Measurements from ENCODE around the gene PSAP. TPM values are rescaled to one million over a fixed set of nuclear protein-coding genes. Genes with fewer than 3 reads are reported as not detected.

The PSAP gene
- total and polyA plus RNA-seq, 4 donors, result 255 to 671 (median 472) TPM

DNA sequence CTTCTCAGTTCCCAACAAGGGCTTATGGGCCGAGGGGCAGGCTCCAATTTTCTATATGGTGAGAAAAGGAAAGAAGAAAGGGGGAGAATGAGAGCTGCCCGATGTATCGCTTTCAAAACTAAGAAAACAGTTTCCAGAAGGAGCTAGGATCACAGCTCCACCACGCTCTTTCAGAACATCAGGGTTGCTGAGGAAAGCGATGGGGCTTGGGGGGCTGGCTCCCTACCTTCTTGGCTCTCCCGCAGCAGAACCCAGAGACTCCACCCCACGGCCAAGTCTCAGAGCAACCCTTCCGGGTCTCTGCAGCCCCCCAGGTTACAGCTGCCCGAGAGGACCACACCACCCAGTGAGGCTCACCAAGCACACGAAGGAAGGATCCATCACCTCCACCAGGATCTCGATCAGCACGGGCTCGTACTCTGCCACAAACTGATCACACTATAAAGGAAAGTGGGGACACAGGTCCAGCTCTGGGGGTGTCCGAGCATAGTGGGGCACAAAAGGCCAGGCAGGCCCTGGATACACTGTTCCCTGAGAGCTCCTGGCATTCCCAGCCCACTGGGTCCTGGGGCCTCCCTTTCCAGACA, 32.3 kb downstream of the PSAP start:
- peaks cover 26 to 80% (median 61%) of the 10 kb centered on the region in 4 donors for H3K36me3 ChIP-seq (ENCODE audit: control insufficient read depth in 4 of 4, insufficient read depth in 3 of 4, low read depth in 1 of 4, low read length in 3 of 4)
- no peaks in the 10 kb centered on the region for H3K4me1 ChIP-seq (ENCODE audit: control insufficient read depth in 4 of 4, insufficient read depth in 4 of 4, low read length in 3 of 4)
- no peak overlapping the region for H3K27ac ChIP-seq (ENCODE audit: low read depth in 1 of 2, low read length in 2 of 2)
- no peaks in the 10 kb centered on the region for H3K27me3 ChIP-seq (ENCODE audit: control insufficient read depth in 4 of 4, insufficient read depth in 4 of 4, low read length in 3 of 4)
- TF ChIP-seq HNF4G (IDR thresholded peaks at IDR 0.05) (no peak), FOXA2 (IDR thresholded peaks at IDR 0.05) (no peak), NR2F2 (IDR thresholded peaks at IDR 0.05) (no peak), FOXA1 (IDR thresholded peaks at IDR 0.05) (no peak), TAF1 (conservative IDR thresholded peaks at IDR 0.05) (no peak), EGR1 (IDR thresholded peaks at IDR 0.05; ENCODE audit: low read depth in 2 of 2) (no peak), YY1 (IDR thresholded peaks at IDR 0.05) (no peak)
- TF ChIP-seq, protein P1, sequence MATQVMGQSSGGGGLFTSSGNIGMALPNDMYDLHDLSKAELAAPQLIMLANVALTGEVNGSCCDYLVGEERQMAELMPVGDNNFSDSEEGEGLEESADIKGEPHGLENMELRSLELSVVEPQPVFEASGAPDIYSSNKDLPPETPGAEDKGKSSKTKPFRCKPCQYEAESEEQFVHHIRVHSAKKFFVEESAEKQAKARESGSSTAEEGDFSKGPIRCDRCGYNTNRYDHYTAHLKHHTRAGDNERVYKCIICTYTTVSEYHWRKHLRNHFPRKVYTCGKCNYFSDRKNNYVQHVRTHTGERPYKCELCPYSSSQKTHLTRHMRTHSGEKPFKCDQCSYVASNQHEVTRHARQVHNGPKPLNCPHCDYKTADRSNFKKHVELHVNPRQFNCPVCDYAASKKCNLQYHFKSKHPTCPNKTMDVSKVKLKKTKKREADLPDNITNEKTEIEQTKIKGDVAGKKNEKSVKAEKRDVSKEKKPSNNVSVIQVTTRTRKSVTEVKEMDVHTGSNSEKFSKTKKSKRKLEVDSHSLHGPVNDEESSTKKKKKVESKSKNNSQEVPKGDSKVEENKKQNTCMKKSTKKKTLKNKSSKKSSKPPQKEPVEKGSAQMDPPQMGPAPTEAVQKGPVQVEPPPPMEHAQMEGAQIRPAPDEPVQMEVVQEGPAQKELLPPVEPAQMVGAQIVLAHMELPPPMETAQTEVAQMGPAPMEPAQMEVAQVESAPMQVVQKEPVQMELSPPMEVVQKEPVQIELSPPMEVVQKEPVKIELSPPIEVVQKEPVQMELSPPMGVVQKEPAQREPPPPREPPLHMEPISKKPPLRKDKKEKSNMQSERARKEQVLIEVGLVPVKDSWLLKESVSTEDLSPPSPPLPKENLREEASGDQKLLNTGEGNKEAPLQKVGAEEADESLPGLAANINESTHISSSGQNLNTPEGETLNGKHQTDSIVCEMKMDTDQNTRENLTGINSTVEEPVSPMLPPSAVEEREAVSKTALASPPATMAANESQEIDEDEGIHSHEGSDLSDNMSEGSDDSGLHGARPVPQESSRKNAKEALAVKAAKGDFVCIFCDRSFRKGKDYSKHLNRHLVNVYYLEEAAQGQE (IDR thresholded peaks at IDR 0.05), result no peak
- TF ChIP-seq, protein P2, sequence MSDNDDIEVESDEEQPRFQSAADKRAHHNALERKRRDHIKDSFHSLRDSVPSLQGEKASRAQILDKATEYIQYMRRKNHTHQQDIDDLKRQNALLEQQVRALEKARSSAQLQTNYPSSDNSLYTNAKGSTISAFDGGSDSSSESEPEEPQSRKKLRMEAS (IDR thresholded peaks at IDR 0.05), result no peak
- TF ChIP-seq, protein P3, sequence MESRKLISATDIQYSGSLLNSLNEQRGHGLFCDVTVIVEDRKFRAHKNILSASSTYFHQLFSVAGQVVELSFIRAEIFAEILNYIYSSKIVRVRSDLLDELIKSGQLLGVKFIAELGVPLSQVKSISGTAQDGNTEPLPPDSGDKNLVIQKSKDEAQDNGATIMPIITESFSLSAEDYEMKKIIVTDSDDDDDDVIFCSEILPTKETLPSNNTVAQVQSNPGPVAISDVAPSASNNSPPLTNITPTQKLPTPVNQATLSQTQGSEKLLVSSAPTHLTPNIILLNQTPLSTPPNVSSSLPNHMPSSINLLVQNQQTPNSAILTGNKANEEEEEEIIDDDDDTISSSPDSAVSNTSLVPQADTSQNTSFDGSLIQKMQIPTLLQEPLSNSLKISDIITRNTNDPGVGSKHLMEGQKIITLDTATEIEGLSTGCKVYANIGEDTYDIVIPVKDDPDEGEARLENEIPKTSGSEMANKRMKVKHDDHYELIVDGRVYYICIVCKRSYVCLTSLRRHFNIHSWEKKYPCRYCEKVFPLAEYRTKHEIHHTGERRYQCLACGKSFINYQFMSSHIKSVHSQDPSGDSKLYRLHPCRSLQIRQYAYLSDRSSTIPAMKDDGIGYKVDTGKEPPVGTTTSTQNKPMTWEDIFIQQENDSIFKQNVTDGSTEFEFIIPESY (IDR thresholded peaks at IDR 0.05), result no peak
- no peak overlapping the region for H3K4me3 ChIP-seq (ENCODE audit: low read depth in 1 of 3, low read length in 3 of 3)
- no peak overlapping the region for H3K9ac ChIP-seq (ENCODE audit: low read depth in 1 of 2, low read length in 2 of 2)
- no peaks in the 10 kb centered on the region for H3K9me3 ChIP-seq (ENCODE audit: control insufficient read depth in 4 of 4, low read length in 3 of 4)
- no peak for DNase-seq (ENCODE audit: low spot score)
- 97% methylated on average over 14 of the region's 14 CpGs for WGBS

DNA sequence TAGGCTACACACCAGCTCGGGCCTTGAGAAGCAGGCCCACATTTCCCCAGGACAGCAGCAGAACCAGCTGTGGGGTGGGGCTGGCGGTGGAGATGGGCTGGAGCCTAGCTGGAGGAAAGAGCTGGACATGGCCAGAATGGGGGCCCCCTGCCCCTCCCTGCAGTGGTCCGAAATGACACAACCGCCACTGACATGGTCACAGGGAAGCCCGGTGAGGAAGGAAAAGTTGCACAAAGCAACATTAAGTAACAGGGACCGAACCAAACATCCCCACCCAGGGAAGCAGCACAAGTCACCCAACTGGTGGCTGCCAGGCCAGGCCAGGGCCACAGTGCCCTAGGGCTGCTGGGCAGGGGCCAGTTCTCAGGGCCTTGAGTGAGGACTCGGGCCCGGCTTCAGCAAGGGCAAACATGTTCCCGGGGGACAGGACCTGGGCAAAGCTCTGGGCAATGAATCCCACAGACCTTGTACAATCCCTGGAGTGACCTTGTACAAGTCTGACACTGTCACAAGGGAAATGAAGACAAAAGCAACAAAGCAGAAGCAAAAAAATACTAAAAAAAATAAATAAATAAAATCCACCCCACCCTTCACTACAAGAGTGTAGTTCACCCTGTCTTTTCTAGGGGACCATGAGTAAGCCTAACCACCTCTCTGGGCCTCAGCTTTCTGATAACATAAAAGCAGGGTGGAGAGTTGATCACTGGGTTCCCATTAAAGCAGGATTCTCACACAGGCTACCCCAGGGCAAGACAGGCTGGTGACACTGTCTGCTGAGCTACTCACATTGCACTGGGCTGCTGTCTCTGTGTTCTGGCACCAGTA, 33.0 kb downstream of the PSAP start:
- no peak for DNase-seq (ENCODE audit: low spot score)
- H3K4me1 ChIP-seq (ENCODE audit: control insufficient read depth in 4 of 4, insufficient read depth in 4 of 4, low read length in 3 of 4), result no peaks in the 10 kb centered on the region
- H3K36me3 ChIP-seq (ENCODE audit: control insufficient read depth in 4 of 4, insufficient read depth in 3 of 4, low read depth in 1 of 4, low read length in 3 of 4), result peaks cover 25 to 74% (median 54%) of the 10 kb centered on the region in 4 donors
- no peak overlapping the region for H3K4me3 ChIP-seq (ENCODE audit: low read depth in 1 of 3, low read length in 3 of 3)
- H3K9ac ChIP-seq (ENCODE audit: low read depth in 1 of 2, low read length in 2 of 2), result no peak overlapping the region
- WGBS, result 59% methylated on average over 9 of the region's 9 CpGs
- TF ChIP-seq RXRA (IDR thresholded peaks at IDR 0.05) (peak in 1 of 2 donors; percentile 26), TAF1 (conservative IDR thresholded peaks at IDR 0.05) (no peak)
- H3K9me3 ChIP-seq (ENCODE audit: control insufficient read depth in 4 of 4, low read length in 3 of 4), result no peaks in the 10 kb centered on the region
- H3K27ac ChIP-seq (ENCODE audit: low read depth in 1 of 2, low read length in 2 of 2), result no peak overlapping the region
- H3K27me3 ChIP-seq (ENCODE audit: control insufficient read depth in 4 of 4, insufficient read depth in 4 of 4, low read length in 3 of 4), result no peaks in the 10 kb centered on the region

Measured in liver (tissue), 9 donors.